ENCODE results near the gene C5AR1.
"Not testable (repeated sequence)": the region's sequence is repeated elsewhere in the genome, so short reads cannot be mapped to it uniquely, and the experiment has no call there.

Gene C5AR1

GRCh38 chr19:47358936-47359335 is 49.3 kb downstream of the C5AR1 start:
- in situ Hi-C loops (cut with MboI; ENCODE audit: low sequenced_read_pairs): no loop called here

- in situ Hi-C loops (cut with MboI; ENCODE audit: low sequenced_read_pairs): no loop called here
Measured at GRCh38 chr19:47362321-47362720, 52.7 kb downstream of the C5AR1 start.

- in situ Hi-C loops (cut with MboI; ENCODE audit: low sequenced_read_pairs): no loop called here
Measured at GRCh38 chr19:47363758-47364531, 54.3 kb downstream of the C5AR1 start.

- in situ Hi-C loops (cut with MboI; ENCODE audit: low sequenced_read_pairs): not testable (repeated sequence)
Measured at GRCh38 chr19:47365455-47365854, 55.8 kb downstream of the C5AR1 start.

GRCh38 chr19:47370045-47370611 is 60.5 kb downstream of the C5AR1 start:
- in situ Hi-C loops (cut with MboI; ENCODE audit: low sequenced_read_pairs): no loop called here

GRCh38 chr19:47371261-47371660 is 61.6 kb downstream of the C5AR1 start:
- in situ Hi-C loops (cut with MboI; ENCODE audit: low sequenced_read_pairs): no loop called here

Data from HL-60/S4 (cell line).